HG03025 (cell line): ENCODE results near the gene ASB6.
"Not testable (repeated sequence)": the region's sequence is repeated elsewhere in the genome, so short reads cannot be mapped to it uniquely, and the experiment has no call there.

Experiments used
- ATAC-seq: cut with Tn5 transposase; IDR thresholded peaks from one replicate; pipeline ENCODE4 v1.9.1; 2021; ENCODE audit warnings: mild to moderate bottlenecking, moderate library complexity; ENCODE audit not compliant: unreplicated experiment, low FRiP score

Gene ASB6

DNA sequence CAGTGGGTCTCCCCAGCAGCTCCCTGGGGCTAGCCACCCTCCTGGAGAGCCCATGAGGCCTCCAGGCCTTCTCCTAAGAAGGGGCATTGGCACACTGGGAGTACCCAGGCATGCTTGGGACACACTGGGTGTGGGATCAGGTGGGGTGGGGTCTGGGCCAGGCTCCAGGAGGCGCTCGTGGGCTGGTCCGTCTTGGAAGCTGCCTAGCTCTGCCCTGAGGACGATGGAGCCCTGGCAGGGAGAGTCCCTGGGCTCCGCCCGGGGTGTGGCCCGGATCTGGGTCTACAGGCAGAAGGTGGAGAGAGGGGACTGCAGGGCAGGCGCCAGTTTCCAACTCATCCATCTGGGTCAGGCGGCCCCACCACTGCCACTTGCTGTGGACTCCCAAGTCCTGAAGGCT, 25.9 kb upstream of the ASB6 start:
- no peak for ATAC-seq

DNA sequence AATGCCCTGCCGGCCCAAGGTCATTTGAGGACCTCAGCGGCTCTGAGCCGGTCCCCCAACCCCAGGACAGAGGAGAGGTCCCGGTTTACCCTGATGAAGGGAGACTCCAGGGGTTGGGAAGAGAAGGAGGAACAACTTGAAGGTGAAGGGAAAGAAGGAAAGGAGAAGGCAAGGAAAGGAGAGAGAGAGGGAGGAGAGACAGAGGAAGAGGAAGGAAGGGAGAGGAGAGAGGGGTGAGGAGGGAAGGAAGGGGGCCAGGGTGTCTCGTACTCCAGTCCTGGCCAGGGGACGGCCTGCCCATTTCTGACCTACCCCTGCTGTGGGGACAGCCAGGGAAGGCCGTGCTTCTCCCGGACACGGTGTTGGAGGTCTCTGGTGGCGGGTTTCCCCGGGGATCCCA, 25.4 kb upstream of the ASB6 start:
- ATAC-seq, result no peak

DNA sequence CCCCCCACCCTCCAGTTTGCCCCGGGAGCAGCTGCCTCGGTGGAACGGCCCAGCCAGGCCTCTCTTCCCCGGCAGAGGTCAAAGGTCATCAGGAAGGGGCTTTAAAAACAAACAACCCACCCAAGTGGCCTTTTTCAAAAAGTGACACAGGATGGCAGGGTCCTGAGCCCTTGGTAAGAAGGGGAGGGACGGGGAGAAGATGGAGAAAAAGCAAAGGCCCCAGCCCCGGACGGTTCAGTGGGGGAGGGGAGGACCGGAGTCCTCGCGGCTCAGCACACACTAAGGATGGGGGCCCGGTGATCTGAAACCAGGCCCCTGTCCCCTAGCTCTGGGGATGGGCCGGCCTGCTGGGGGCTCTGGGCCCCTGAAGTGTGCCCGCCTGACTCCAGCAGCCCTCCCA, 24.6 kb upstream of the ASB6 start:
- no peak for ATAC-seq

DNA sequence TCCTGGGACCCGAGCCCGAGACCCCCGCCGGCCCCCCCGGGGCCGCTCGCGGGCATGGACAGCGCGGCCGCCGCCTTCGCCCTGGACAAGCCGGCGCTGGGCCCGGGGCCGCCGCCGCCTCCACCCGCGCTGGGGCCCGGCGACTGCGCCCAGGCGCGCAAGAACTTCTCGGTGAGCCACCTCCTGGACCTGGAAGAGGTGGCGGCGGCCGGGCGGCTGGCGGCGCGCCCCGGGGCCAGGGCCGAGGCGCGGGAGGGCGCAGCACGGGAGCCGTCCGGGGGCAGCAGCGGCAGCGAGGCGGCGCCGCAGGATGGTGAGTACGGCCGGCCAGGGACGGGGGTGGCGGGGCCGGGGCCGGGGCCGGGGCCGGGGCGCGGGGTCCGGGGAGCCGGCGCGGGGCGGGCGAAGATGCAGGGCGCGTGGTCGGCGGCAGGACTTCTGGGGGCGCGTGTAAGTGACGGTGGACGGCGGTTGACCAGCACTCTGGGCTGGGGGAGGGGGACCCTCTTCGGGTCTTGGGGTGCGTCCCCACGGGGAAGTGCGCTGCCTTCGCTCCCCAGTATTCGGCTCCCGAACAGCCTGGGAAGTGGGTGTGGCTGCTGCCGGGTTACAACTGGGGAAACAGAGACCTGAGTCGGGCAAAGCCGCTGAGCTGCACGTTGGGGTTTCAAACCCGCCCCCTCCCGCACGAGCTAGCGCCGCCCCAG, 24.0 kb upstream of the ASB6 start:
- no peak for ATAC-seq

DNA sequence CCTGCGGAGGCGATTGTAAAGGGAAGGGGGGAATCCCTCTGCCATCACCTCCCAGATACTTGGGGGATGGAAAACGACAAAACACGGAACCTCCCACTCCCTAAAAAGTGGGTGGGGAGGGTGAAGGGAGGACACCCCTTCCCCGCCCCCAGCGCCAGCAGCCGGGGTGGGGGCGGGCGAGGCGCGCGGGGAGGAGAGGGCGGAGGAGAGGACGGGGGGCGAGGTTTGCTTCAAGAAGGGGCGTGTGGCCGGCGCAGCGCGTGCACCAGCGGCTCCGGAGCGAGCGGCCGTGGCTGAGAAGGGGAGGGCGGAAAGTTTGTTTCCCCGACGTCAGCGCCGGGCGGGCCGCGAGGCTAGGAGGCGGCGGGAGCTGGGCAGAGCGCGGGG, 23.4 kb upstream of the ASB6 start, which contains the start of gene PRRX2:
TSS of gene PRRX2 (plus strand) at position 259 of the 387 bp plus-strand sequence. CDS start 221 bp downstream, outside the sequence.
- ATAC-seq, result no peak

DNA sequence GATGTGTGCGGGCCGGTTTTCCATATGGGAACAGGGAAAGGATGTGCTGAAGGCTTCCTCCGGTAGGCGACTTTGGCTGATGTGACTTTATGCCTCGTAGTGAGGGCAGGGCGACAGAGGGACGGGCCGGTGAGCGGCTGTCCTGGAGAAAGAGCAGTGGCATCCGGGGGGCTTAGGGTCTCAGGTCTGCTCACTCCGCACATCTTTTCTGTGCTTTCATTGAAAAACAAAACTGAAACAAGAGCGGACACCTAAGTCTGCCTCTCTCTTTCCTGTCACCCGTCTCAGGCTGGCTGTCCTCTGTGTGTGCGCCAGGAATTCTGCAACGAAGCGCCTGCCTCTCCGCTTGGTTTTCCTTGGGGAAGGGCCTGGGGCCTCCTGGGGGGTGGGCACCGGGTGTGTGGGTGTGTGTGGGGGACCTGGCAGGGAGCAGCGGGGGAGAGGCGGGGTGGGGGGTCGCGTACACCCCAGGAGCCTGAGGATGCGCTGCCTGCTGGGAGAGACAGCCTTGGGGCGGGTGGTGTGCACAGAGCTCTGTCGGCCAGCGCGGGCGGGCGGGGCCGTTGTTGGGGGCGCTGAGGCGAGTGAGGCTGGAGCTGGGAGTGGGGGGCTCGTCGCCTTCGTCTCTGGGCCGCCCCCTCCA, 22.9 kb upstream of the ASB6 start:
- ATAC-seq, result no peak

DNA sequence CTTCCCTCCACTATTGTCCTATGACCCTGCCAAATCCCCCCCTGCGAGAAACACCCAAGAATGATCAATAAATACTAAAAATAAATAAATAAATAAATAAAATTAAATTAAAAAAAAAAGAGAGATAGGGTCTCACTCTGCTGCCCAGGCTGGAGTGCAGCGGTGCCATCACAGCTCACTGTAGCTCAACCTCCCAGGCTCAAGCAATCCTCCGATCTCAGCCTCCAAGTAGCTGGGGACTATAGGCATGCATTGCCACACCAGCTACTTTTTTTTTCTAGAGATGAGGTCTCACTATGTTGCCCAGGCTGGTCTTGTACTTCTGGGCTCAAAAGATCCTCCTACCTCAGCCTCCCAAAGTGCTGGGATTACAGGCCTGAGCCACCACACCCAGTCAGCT, 20.3 kb upstream of the ASB6 start:
- ATAC-seq, result not testable (repeated sequence)

DNA sequence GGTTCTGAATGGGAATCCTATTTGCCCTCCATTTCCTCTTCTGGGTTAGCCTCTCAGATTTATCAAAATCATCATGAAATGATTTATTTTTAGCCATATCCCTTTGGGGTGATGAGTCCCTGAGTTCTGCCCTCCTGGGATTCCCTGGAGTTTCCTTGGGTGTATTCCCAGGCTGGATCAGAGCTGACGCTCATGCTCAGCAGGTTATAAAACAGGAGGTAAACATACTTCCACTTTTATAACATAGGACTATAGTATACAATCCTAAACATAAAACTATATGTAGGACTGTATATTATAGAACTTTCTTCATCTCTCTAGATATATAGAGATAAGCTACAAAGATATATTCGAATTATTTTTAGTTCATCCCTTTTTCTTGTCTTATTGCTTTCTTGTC, 19.1 kb upstream of the ASB6 start:
- no peak for ATAC-seq

DNA sequence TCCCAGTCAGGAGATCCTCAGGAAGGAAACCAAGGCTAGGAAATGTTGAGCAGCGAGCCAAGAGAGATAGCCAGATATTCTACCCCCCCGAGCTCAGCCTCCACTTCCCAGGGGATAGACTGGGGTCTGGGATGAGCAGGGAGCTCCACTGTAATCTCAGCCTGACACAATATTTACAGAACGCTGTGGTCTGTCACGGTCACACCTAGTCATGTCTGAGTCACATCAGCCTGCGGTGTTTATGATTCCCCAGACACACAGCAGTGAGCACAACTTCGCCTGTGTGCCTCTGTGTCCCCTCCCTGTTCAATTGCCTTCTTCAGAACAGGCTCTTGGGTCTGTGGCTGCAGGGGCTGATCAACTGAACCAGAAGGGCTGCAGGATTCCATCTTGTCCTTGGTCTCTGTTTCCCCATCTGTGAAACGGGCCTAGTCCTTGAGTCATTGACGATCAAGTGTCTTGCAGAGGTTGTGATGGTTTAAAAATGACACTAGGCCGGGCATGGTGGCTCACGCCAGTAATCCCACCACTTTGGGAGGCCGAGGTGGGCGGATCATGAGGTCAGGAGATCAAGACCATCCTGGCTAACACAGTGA, 14.9 kb upstream of the ASB6 start:
- no peak for ATAC-seq

DNA sequence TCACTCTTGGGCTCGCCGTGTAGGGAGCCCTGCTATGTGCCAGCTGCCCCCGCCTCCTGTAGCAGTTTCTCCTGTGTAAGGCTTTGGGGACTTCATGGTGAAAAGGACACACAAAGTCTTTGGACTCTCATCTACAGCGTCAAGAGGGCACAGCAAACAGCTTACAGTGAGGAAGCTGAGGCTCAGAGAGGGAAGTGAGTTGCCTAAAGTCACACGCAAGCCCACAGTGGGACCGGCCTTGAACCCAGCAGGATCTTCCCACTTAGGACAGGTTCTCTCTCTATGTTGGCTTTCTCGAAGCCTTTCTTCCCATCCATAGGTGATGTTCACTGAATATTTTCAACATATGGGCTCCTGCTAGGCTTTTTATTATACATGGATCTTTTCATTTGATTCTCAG, 13.7 kb upstream of the ASB6 start:
- ATAC-seq, result no peak

DNA sequence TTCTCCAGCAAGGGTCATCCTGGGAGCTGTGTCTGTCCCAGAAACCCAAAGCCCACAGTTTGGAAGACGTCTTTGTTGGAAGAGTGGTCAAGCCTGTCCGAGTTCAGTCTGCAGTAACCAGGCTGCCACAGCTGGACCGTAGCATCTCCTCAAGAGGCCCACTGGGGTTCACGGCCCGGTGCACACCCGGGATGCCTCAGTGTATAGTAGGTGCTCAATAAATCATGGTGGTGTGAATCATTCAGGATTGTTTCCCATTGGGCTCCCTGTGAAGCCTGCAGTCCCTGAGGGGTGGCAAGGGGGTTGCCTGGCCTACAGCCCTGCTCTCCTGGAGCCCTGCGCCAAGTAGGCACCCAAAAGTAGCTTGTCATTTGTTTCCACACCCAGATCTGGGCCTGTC, 13.2 kb upstream of the ASB6 start:
- no peak for ATAC-seq

DNA sequence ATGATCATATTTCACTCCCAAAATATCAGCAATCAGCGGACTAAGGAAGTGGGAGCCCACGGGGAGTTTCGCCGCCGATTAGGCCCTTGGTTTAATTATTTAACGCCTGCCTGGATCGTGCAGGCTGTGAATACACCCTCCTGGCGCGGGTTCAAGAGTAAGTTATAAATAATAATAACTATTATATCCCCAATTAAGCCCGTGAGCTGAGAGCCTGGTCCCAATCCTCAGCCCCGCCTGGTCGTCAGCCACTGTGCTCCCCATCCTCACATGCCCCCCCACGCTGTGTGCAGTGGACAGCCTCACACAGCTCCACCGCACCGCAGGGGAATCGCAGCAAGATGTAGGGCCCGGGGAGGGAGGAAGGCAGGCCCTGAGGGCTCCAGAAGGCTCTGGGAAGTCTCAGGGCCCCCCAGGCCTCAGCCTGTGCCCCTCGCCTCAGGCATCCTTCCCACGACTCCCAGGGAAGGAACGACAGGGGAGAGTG, 12.6 kb upstream of the ASB6 start:
- no peak for ATAC-seq

DNA sequence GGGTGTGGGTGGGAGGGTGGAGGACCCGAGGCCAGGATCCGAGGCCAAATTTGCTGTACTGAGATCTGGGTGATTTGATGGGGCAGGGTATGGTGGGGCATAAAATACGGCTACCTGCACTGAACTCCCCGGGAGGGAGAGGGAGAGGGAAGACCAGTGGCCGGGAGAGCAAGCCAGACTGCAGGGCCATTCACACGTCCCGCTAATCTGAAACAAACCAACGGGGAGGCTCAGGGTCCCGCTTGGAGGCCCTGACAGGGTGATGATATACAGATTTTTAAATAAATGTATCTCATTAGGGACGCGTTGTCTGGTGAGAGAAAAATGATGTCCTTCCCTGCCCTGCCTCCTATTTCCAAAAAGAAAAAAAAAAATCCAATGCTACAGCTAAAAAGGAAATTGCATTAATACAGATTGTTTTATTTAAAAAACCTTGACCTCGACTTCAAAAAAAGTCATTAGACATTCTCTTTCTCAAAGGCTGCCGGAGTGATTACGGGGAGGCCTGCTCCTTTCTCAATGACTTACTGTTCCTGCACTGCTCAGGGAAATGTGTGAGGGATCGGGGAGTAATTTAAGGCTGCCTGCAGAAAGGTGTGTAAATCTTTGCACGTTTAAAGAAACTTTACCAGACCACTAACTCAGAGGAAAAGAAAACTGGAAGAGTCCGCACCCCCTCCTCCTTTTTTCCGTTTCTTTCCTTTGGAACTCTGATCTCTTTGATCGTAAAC, 12.0 kb upstream of the ASB6 start:
- no peak for ATAC-seq

DNA sequence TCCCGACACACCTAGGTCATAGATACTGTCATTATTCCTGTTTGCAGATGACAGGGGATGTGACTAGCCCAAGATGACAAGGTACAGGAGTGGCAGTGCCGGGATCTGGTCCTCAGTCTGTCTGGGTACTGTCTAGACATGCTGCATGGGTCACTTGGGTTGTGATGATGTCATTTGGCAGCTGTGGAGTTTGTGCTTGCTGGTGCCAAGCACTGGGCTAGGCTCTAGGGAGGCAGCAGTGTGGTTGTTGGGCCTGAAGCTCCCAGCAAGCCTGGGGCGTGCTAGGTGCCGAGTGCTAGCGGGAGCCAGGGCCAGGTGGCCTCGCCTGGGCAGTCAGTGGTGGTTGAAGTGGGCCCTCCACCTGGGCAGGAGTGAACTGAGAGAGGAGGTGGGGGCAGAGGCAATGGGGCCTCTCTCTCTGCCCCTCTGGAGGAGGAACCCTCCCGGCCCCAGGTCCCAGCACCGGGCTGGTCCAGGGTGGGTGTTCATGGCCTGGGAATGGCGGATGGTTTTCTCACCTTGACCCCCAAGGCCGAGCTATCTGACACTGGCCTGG, 8.8 kb upstream of the ASB6 start:
- no peak for ATAC-seq

DNA sequence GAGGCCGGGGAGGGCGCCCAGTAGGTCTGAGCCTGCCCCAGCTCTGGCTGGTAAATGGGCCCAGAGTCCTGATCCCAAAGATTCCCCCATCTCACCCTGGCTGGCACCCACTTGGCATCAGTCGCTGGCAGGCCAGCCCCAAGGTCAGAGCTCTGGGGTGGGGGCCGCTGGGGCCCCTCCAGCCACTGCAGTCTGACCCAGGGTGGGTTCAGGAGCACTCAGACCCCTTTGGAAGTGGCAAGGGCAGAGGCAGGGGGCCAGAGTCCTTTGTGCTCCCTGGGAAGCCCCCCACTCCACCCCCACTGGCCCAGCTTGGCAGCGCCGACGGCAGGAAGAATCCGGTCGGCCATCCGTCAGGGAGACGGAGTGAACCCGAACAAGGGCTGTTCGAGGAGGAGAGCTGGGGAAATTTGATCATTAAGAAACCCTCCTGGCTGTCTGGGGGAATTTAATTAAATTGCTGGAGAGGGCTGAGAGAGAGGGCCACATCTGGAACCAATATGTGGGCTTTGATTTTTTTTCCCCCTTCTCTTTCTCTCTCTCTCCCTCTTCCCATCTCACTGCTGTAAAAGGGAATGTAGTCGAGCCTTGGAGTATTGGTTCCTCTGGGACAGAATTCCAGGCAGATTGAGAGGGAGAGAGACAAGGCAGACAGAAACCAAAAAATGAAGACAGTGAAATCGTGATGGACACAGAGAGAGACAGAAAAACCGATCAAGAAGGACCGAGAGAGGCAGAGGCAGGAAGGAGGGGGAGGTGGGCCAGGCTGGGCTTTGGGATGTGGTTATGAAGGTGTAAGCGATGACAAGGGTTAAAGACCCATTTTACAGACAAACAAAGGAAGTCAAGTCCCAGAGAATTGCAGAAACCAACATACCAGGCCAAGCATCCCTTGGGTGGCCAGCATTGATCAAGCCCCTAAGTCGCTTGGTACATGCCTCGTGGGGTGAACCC, 8.1 kb upstream of the ASB6 start:
- no peak for ATAC-seq

DNA sequence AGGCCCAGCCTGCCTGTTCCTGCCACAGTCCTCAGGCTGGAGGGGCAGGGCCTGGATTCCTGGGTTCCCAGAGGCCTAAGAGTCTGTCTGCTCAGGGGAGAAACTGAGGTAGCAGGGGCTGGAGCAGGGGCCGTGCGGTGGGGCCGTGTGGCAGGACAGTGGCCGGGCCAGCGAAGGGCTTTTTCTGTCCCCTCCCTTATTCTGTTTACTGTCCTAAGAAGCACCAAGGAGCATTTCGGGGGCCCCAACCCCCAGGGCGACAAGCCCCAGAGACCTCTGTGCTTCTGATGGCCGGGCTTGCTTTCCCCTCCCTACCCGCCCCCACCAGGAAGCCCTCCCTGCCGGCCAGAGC, 6.8 kb upstream of the ASB6 start:
- ATAC-seq, result no peak

DNA sequence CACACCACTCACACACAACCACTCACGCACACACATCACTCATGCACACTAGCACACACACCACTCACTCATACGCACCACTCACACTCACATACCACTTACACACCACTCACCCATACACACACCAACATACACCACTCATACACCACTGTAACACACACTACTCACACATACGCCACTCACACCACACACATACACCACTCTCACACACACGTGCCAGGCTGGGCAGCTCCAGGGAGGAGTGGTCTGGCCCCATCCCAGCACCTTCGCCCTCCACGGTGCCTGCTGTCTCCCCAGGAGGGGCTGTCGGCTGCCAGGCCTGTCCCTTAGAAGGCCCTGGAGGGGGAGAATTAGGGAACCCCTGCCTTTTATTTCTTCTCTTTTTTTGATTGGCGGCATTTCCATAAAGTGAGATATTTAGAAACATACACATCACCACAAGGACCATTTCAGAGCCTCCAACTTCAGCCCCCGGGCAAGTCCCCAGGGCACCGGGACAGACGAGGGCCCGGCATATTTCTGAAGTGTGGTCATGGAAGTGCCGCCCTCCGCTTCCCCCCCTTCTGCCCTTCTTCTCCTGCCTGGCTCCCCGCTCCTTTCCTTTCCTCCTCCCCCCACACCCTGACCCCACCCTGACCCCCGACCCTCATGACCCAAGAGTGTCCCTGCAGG, 6.3 kb upstream of the ASB6 start:
- ATAC-seq, result no peak

DNA sequence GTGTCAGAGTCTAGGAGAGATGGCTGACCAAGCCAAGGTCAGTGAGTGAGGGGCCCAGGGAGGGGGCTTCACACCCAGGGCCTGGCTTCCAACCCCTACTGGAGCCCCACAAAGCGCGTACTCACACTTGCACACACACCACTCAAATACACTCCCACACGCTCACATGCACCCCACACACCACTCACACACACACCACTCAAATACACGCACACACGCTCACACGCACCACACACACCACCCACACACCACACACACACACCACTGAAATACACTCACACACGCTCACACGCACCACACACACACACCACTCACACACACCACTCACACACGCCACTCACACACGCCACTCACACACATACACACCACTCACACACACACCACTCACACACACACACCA, 5.7 kb upstream of the ASB6 start:
- ATAC-seq, result no peak

DNA sequence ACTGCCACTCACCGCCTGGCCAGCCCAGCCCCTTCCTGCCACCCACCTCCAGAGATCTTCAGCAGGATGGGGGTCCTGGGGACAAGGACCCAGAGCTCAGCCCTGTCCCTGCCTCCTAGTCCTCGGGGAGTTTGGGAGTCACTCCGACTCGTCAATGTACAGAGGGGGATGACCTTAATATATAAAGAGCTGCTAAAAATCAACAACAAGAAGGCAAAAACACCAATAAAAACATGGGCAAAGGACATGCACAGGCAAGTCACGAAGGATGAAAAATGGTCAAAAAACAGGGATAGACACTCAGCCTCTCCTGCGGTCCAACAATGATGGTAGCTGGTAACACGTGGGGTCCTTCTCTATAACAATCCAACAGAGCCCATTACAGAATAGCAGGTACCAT, 4.7 kb upstream of the ASB6 start:
- no peak for ATAC-seq
